ENCODE measurements around the gene LYZL6. TPM values are rescaled to one million over a fixed set of nuclear protein-coding genes. Genes with fewer than 3 reads are reported as not detected.
"Not testable (repeated sequence)": the region's sequence is repeated elsewhere in the genome, so short reads cannot be mapped to it uniquely, and the experiment has no call there.

Gene LYZL6
- total RNA-seq, 1 donor from 2014 or later: not detected

DNA sequence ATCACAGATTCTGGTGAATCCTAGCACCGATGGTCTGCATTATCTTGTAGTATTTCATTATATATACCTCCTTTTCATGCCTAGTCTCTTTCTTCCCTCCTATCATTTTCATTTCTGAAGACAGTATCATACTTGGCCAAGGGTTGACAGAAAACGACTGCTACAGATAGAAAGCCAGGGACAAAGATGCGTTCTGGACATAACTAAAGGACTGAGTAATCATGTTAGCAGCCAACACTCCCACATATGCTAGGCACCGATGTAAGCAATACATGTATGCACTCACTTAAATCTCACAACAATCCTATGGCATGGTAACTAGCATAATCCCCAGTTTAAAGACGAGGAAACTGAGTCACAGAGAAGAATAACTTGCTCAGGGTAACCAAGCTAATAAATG lies 35.8 kb downstream of the LYZL6 start:
- DNase-seq (ENCODE audit: low read depth): no peak

DNA sequence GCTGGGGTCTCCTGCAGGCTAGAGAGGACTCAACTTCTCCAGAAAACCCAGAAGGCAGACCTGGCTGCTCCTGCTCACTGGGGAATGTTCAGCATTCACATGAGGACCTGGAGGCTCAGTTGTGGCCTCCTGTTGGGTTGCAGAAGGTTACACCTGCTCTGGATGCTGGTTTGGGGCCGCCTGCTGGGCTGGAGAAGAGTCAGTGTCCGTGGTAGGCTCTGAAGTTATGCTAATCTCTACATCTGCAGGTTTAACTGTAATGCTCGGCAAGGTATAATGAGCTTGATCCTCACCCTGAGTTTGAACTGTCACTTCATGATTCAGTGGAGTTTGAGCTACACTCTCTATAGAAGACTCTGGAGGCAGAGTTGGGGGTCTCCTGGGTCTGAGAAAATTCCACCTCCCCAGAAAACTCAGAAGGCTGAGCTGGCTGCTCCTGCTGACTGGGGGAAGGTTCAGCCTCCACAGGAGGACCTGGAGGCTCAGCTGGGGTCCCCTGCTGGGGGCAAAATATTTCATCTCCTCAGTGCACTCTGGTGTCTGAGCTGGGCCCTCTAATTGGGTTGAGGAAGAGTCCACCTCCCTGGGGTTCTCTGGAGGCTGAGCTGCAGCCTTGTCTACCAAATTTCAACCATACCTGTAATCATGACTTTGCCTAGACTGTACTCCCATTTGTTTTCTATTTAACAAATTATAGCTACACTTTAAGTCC lies 36.4 kb downstream of the LYZL6 start:
- DNase-seq (ENCODE audit: low read depth): no peak

DNA sequence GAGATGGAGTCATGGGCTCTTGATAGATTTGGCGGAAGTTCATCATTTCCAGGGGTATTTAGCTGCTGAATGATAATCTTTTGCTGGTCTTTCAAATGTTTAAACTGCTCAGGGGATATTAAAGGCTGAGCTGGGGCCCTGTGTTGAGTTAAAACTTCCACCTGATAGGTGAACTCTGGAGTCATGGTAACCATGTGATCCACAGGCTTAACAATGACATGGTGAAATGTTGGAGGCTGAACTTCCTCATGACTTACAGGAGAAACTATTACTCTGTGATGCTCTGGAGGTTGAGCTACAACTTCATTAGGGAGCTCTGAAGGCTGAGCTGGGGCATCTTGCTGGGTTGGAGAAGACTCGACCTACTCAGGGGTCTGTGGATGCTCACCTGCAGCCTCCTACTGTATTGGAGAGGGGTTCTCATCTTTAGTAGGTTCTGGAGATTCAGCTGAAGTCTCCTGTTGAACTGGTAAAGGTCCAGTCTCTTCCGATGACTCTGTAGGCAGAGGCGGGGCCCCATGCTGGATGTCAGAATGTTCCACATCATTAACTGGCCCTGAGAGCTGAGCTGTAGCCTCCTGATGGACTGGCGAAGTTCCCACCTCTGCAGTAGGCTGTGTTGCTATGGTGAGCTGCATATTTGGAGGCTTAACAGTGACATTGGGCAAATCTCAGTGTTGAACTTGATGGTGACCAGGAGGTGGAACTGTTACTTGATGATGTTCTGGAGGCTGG lies 37.2 kb downstream of the LYZL6 start:
- no peak for DNase-seq (ENCODE audit: low read depth)

DNA sequence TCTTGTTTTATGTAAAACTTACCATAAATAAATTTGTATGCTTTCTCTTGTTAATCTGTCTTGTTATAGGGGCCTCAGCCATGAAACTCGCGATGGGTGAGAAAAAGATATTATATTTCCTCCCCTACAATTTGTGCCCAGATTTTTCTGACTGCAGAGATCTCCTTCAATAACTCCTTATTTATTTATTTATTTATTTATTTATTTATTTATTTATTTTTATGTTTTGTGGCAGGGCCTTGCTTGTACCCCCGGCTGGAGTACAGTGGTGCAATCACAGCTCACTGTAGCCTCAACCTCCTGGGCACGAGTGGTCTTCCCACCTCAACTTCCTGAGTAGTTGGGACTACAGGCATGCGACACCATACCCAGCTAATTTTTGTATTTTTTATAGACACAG lies 40.1 kb downstream of the LYZL6 start:
- no peak for DNase-seq (ENCODE audit: low read depth)

DNA sequence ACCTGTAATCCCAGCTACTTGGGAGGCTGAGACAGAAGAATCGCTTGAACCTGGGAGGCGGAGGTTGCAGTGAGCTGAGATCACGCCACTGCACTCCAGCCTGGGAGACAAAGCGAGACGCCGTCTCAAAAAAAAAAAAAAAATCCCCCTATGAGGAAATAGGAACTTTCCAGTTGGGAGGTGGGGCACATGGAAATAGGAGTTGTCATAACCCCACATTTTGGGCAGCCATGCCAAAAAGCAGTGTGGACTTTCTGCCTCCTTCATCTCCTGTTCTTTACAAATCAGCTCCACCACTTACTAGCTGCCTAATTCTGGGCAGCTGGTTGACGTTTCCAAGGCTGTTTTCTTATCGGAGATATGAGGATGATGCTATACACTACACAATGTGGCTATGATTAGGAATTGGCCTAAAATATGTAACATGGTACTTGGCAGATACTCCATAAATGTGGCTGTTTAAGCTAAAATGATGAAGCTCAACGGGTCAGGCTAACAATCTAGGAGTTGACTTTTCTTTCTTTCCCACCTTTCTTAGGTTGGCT lies 41.8 kb downstream of the LYZL6 start:
- no peak for DNase-seq (ENCODE audit: low read depth)

DNA sequence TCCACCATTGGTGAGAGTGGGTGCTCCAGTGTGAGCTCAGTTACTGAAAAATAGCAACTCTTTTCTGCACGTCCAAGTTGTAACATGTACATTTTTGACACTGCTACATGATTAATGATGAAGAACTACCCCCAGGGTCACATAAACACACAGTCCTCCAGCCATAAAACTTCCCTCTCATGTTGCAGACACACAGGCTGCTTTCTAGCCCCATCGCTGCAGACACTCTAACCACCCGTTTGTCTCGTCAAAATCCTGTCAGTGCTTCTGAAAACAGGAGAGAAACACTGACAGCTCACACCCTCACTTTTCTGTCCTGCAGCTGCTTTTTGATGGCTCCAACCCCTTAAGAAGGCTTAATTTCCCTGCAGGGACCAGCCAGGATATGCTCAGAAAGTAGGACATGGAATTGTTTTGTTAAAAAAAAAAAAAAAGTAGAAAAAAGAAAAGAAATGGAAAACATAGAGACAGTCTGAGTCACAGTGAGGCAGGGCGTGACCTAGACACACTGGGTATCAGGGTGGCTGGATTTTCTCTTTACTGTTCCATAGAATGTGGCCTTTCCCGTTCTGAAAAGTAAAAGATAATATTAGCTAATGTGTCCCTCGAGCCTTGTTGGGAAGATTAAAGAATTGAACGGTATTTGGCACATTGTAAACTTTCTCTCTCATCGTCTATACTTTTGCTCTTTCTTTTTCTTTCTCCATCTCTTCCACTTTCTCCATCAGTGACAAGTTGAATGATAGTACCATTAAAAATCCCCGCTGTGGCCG lies 42.6 kb downstream of the LYZL6 start:
- peak; percentile 34 for DNase-seq (ENCODE audit: low read depth)

DNA sequence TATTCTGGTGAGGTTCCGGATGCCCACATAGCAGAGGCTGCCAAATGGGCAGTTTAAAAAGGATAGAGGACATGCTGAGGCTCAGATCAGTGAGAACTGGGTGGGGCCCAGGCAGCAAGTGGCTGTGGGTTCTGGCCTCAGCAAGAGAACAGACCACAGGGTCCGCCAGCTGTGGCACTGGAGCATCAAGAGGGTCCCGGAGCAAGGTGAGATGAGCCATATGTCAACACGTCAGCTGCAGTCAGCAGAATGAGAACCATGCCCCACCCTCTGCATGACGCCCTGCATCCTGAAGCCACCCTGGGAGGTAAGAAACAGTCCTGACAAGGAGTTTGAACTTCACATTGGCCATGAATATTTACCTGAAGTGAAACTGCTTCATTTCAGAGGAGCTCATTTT lies 43.2 kb downstream of the LYZL6 start:
- DNase-seq (ENCODE audit: low read depth): no peak

DNA sequence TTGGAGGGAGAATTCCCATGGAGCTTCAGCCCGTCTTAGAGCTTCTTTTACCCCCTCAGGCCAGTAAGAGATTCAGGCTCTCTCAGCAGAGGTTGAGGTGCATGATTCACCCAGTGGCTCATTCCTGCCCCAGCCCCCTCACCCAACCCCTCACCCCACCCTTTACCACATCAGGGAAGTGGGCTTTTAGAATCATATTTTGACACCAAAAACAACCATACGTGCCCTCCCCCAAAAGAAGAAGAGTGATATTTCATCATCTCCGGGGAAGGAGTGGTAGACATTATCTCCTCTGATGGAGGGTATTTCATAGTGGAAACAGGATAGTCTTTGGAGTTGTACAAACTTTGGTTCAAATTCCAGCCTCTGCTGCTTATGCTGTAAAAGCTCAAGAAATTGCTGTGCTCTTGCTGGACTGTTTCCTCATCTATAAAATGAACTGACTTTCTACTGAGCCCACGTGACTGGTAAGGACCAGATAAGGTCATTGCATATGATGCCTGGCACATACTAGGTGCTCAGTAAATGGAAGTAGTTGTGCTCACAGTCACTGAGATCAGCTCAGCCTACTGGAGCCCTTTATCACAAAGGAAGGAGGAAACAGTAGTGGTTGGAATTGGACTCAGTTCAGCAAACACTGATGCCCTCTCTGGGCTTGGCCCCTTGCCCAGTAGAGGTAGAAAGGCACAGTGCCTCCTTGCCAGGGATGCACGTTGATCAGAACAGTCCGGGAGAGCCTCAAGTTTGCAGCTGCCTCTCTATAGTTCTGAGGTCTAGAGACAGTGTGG lies 45.0 kb downstream of the LYZL6 start:
- DNase-seq (ENCODE audit: low read depth): peak; percentile 34

DNA sequence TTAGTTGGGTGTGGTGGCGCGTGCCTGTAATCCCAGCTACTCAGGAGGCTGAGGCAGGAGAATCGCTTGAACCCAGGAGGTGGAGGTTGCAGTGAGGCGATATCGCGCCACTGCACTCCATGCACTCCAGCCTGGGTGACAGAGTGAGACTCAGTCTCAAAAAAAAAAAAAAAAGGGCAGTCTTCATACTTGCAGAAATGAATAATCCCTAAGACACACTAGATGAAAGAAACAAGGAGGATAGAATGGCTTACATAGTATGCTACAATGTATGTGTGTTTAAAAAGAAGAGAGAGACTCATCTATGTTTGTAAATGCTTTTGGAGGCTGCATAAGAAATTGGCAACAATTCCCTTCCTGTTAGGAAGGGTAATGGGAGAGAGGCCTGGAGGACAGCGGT lies 45.7 kb downstream of the LYZL6 start:
- DNase-seq (ENCODE audit: low read depth): not testable (repeated sequence)

DNA sequence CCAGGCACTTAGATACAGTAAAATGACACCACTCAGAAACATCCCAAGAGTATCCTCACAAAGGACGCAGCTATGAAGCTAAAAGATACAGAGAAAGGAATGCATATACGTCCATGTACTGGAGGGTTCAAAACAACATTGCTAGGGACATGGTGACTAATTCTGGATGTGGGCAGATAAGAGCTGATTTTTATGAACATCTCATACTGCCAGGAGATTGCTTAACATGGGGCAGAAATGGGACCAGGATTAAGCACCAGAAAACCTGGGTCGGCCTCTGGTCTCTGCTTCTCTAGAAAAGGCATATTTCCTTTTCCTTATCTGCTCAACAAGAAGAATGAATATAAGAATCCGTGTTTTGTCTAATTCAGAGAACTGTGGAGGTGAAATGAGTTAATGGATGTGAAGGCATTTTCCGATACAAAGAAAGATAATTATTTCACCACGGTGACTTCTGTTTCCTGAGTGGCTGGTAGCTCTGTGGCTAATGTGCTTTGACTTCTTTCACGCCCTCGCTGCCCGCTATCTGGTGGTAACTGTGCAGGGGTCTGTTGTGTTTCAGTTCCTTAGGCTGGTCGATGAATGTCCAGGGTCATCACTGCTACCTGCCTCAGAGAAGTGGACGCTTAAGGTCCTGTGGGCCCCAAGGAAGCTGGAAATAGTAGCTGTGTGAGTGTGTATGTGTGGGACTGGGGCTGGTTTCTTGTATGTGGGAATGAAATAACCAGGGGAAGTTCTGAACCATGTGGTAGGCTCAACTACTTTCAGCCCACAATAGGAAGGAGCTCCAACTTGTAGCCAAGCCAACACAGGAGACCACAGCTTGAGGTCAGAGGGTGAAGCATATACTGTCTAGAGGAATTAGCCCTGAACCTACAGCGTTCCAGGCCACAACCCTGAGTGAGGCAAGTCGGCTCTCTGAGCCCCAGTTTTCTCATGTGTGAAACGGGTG lies 47.6 kb downstream of the LYZL6 start:
- no peak for DNase-seq (ENCODE audit: low read depth)

DNA sequence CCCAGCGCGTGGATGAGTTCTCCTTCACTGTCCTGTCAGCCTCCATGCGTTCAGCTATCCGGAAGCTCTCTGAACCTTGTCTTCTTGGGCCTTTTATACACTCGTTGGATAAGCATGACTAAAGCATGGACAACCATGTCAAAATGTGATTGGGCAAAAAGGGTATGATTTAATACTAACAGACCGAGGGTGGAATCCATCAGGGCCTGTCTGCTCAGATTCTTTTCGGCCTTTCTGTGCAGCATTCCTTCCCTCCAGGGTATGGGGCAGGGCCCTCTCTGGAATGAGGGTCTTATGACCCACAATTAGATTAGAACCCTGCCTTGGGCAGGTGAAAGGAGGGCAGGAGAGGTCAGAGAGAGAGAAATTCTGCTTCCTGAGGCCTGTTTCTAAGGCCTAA lies 49.3 kb downstream of the LYZL6 start:
- no peak for DNase-seq (ENCODE audit: low read depth)

DNA sequence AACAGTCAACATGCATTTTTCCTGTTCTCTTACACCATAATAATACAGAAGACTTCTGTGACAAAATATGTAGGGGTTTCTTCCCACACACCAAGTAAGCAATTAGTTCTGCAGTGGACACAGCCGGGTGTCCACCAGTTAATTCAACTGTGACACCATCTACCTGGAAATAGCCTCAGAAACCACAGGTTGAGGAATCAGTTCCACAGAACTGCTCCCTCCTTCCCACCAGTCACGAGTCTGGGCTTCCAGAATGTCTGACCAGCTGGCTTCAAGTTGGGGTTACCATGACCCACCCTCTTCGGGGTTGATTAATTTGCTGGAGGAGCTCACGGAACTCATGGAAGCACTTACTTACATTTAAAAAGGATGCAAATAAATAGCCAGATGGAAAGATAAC lies 49.8 kb downstream of the LYZL6 start:
- peak; percentile 61 for DNase-seq (ENCODE audit: low read depth)

DNA sequence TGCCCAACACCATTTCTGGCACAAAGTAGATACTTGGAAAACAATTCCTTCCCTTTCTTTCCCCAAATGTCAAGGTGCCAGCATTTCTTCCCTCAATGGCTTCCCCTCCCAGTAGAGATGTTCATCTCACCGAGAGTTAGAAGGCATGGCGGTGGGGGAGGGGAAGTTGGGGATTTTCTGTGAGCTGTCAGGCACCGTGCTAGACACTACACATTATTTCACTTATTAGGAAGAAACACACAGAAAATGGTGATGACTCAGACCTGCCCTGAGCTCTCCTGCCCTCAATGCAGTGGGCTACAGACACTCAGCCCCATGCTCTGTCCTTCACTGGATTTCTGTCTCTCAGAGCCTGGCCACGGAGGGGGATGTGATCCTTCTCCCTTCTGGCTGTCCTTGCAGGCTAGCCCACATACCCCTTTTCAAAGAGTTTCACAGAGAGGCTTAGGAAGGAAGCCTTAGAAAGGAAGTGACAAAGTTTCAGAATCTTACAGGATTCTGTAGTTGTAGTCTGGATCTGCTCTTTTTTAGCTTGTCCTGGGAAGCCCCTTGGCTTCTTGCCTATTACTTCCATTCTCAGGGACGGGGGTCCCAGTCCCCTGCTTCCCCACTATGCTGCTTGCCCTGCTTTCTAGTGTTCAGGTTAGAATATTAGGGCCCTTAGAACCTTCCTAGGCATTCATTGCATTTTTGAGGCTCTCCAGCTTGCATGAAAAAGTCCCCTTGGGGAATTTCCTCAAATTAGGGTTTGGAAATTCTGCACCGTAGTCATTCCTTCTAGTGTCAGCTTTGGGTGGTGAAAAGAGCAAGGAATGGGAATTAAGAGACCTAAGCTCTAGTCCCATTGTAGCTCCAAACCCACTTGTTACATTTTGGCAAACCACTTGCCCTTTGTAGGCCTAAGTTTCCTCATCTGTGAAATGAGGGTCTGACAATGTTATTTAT lies 51.1 kb downstream of the LYZL6 start:
- DNase-seq (ENCODE audit: low read depth): no peak

DNA sequence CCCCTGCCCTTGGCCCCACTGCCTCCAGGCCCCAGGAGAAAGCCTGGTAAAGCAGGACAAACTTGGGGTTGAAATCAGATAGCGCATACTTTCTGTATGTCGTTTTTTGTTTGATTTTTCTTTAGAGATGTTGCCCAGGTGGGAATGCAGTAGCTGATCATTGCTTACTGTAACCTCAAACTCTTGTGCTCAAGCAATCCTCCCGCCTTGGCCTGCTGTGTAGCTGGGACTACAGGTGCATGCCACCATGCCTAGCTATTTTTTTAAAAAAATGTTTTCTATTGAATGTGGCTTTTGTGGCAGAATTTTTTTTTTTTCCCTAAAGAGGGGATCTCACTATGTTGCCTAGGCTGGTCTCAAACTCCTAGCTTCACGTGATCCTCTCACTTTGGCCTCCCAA lies 52.2 kb downstream of the LYZL6 start:
- no peak for DNase-seq (ENCODE audit: low read depth)

DNA sequence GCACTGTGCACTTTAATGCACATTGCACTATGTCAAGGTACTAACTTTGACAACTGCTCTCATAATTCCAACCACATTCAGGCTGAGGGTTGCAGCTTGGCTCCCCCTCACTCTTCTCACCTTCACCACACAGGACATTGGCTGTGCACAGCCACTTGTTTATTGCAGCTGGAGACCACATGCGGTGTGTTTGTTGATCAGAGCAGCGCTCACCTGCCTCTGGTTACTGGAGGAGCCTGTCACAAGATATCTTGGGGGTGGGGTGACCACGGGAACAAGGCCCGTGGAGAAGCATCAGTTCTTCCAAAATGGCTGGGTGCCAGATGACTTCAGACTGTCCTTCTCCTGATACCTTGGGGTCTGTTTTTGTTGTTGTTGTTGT lies 52.7 kb downstream of the LYZL6 start:
- DNase-seq (ENCODE audit: low read depth): peak; percentile 21

DNA sequence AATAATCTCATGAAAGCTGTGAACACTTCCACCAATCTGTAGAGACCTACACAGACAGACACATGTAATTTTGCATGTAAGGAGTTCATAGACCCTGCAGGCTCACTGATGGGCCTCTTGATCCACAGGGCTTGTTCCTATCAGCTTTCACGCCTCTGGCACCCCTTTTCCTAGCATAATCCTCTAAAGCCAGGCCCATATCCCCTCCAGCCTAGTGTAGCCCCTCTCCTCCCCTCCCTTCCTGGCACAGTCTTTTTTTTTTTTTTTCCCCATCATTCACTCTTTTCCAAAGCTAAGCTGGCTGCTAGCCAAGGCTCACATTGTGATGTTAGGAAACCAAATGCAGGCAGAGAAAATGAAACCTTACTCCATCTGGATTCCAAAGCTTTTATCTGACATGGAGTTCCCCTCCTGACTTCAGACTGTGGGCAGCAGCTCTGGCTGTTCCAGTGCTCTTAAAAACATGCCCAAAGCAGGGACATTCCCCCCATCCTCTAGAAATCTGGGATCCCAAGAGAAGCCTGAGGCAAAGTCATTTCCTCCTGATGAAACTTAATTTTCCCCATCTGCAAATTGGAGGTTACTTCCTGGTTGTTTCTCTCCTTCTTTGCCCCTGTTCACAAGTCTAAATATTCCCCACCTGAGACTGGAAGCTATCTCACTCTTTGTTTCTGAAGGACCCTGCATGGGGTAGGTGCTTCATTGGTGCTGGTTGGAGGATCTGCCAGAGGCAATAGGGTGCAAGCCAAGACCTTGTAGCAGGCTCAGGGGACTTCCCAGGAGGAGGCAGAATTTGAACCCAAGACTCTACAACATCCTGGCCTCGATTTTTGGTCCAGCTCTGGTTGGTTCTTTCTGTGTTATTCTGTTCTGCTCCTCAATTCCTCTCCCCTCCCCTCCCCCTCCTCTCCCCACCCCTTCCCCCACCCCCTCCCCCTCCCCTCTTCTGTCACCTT lies 53.4 kb downstream of the LYZL6 start:
- DNase-seq (ENCODE audit: low read depth): peak; percentile 71

DNA sequence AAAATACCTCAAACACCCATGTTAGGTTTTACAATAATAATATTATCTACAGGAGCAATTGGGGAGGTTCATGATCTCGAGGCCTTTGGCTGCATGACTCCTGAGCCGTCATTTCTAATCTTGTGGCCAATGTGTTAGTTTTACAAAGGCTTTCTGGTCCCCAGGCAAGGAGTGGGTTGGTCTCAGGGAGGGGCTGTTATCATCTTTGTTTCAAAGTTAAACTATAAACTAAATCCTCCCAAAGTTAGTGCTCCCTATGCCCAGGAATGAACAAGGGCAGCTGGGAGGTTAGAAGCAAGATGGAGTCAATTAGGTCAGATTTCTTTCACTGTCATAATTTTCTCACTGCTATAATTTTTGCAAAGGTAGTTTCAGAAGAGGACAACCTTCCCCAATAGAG lies 54.3 kb downstream of the LYZL6 start:
- DNase-seq (ENCODE audit: low read depth): no peak

Measured in myocyte (in vitro differentiated cells).